ENCODE data around the gene GPX6. TPM values are rescaled to one million over a fixed set of nuclear protein-coding genes. Genes with fewer than 3 reads are reported as not detected.
"Not testable (repeated sequence)": the region's sequence is repeated elsewhere in the genome, so short reads cannot be mapped to it uniquely, and the experiment has no call there.

GPX6 gene
- total RNA-seq, 1 donor from 2014 or later, result not detected

- no peak overlapping the region for H3K27ac ChIP-seq (ENCODE audit: low read depth, low read length)
- no peak overlapping the region for H3K9ac ChIP-seq (ENCODE audit: low read depth in 1 of 3, low read length in 3 of 3)
- no peak overlapping the region for H3K4me3 ChIP-seq (ENCODE audit: low read length in 3 of 3)
- H3K36me3 ChIP-seq (ENCODE audit: control insufficient read depth in 3 of 3, insufficient read depth in 3 of 3, low read length in 3 of 3), result no peaks in the 10 kb centered on the region
- H3K27me3 ChIP-seq (ENCODE audit: control insufficient read depth in 3 of 3, insufficient read depth in 3 of 3, low read length in 3 of 3), result peaks cover 3 to 11% (median 10%) of the 10 kb centered on the region in 3 donors
- H3K4me1 ChIP-seq (ENCODE audit: control insufficient read depth in 3 of 3, insufficient read depth in 3 of 3, low read length in 3 of 3), result no peaks in the 10 kb centered on the region
- no peaks in the 10 kb centered on the region for H3K9me3 ChIP-seq (ENCODE audit: control insufficient read depth in 3 of 3, low read length in 3 of 3)
Measured at GRCh38 chr6:28486988-28487742, 28.4 kb downstream of the GPX6 start.

DNA sequence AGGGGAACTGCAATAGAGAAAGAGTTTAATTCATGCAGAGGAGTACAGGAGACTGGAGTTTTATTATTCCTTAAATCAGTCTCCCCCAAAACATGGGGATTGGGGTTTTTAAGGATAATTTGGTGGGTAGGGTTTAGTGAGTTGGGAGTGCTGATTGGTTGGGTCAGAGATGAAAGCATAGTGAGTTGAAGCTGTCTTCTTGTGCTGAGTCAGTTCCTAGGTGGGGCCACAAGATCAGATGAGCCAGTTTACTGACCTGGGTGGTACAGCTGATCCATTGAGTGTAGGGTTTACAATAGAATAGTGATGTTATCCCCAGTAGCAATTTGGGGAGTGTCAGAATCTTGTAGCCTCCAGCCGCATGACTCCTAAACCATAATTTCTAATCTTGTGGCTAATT is 29.1 kb downstream of the GPX6 start:
- Histone ChIP-seq H3K9ac (ENCODE audit: low read depth in 1 of 3, low read length in 3 of 3) (no peak overlapping the region), H3K36me3 (ENCODE audit: control insufficient read depth in 3 of 3, insufficient read depth in 3 of 3, low read length in 3 of 3) (no peaks in the 10 kb centered on the region), H3K4me3 (ENCODE audit: low read length in 3 of 3) (no peak overlapping the region), H3K9me3 (ENCODE audit: control insufficient read depth in 3 of 3, low read length in 3 of 3) (peaks cover 0 to 3% (median 0%) of the 10 kb centered on the region in 3 donors), H3K27me3 (ENCODE audit: control insufficient read depth in 3 of 3, insufficient read depth in 3 of 3, low read length in 3 of 3) (peaks cover 3 to 14% (median 11%) of the 10 kb centered on the region in 3 donors), H3K27ac (ENCODE audit: low read depth, low read length) (no peak overlapping the region), H3K4me1 (ENCODE audit: control insufficient read depth in 3 of 3, insufficient read depth in 3 of 3, low read length in 3 of 3) (no peaks in the 10 kb centered on the region)

DNA sequence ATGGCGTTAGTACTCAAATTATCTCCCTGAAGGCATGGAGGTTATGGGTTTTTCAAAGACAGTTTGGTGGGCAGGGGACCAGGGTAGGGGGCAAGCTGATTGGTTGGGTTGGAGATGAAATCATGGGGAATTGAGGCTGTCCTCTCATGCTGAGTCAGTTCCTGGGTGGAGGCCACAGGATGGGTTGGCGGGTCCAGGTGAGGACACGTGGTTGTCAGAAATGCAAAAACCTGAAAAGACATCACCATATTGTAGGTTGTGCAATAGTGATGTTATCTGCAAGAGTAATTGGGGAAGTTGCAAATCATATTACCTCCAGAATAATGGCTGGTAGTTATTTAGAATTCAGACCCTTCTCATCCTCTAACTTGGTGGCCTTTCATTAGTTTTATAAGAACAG is 30.1 kb downstream of the GPX6 start:
- H3K27ac ChIP-seq (ENCODE audit: low read depth, low read length), result no peak overlapping the region
- no peaks in the 10 kb centered on the region for H3K4me1 ChIP-seq (ENCODE audit: control insufficient read depth in 3 of 3, insufficient read depth in 3 of 3, low read length in 3 of 3)
- no peak overlapping the region for H3K9ac ChIP-seq (ENCODE audit: low read depth in 1 of 3, low read length in 3 of 3)
- H3K36me3 ChIP-seq (ENCODE audit: control insufficient read depth in 3 of 3, insufficient read depth in 3 of 3, low read length in 3 of 3), result no peaks in the 10 kb centered on the region
- H3K27me3 ChIP-seq (ENCODE audit: control insufficient read depth in 3 of 3, insufficient read depth in 3 of 3, low read length in 3 of 3), result peaks cover 3 to 17% (median 8%) of the 10 kb centered on the region in 3 donors
- peaks cover 0 to 3% (median 0%) of the 10 kb centered on the region in 3 donors for H3K9me3 ChIP-seq (ENCODE audit: control insufficient read depth in 3 of 3, low read length in 3 of 3)
- no peak overlapping the region for H3K4me3 ChIP-seq (ENCODE audit: low read length in 3 of 3)

DNA sequence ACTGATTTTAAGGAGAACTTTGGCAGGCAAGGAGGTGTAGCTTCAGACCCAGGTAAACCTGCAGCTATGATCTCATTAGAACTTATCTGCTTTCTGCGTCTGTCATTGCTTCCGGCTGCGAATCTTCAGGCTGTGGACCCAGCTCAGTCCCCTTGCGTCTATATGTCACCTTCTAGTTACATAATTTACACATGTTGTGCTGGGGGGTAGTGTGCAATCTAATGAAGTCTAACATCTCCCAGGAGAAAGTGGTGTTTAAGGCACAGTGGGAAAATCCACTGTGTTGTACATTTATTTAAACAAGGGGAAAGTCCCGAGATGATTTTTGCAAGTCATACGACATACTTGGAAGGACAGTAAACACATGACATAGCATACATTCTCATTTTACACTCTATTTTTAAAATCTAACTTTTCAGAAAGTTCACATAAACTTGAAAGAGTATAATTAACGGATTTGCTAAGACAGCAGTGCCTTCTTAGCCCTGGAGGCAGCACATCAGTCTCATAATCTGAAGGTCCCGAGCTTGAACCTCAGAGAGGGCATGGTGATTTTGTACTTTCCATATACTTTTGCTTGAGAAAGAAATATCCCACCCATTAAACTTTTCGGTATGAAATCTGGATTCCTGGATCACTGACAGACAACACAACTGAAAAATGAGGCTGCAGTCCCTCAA is 35.2 kb downstream of the GPX6 start:
- H3K27me3 ChIP-seq (ENCODE audit: control insufficient read depth in 3 of 3, insufficient read depth in 3 of 3, low read length in 3 of 3), result peaks cover 10 to 26% (median 15%) of the 10 kb centered on the region in 3 donors
- H3K9me3 ChIP-seq (ENCODE audit: control insufficient read depth in 3 of 3, low read length in 3 of 3), result peaks cover 0 to 3% (median 2%) of the 10 kb centered on the region in 3 donors
- H3K9ac ChIP-seq (ENCODE audit: low read depth in 1 of 3, low read length in 3 of 3), result no peak overlapping the region
- no peak overlapping the region for H3K27ac ChIP-seq (ENCODE audit: low read depth, low read length)
- H3K4me1 ChIP-seq (ENCODE audit: control insufficient read depth in 3 of 3, insufficient read depth in 3 of 3, low read length in 3 of 3), result no peaks in the 10 kb centered on the region
- H3K36me3 ChIP-seq (ENCODE audit: control insufficient read depth in 3 of 3, insufficient read depth in 3 of 3, low read length in 3 of 3), result no peaks in the 10 kb centered on the region
- no peak overlapping the region for H3K4me3 ChIP-seq (ENCODE audit: low read length in 3 of 3)

- H3K27me3 ChIP-seq (ENCODE audit: control insufficient read depth in 3 of 3, insufficient read depth in 3 of 3, low read length in 3 of 3), result peaks cover 12 to 32% (median 12%) of the 10 kb centered on the region in 3 donors
- no peaks in the 10 kb centered on the region for H3K36me3 ChIP-seq (ENCODE audit: control insufficient read depth in 3 of 3, insufficient read depth in 3 of 3, low read length in 3 of 3)
- no peaks in the 10 kb centered on the region for H3K4me1 ChIP-seq (ENCODE audit: control insufficient read depth in 3 of 3, insufficient read depth in 3 of 3, low read length in 3 of 3)
- H3K27ac ChIP-seq (ENCODE audit: low read depth, low read length), result no peak overlapping the region
- peaks cover 0 to 3% (median 2%) of the 10 kb centered on the region in 3 donors for H3K9me3 ChIP-seq (ENCODE audit: control insufficient read depth in 3 of 3, low read length in 3 of 3)
- no peak overlapping the region for H3K9ac ChIP-seq (ENCODE audit: low read depth in 1 of 3, low read length in 3 of 3)
- H3K4me3 ChIP-seq (ENCODE audit: low read length in 3 of 3), result no peak overlapping the region
Measured at GRCh38 chr6:28478518-28478917, 37.1 kb downstream of the GPX6 start.

DNA sequence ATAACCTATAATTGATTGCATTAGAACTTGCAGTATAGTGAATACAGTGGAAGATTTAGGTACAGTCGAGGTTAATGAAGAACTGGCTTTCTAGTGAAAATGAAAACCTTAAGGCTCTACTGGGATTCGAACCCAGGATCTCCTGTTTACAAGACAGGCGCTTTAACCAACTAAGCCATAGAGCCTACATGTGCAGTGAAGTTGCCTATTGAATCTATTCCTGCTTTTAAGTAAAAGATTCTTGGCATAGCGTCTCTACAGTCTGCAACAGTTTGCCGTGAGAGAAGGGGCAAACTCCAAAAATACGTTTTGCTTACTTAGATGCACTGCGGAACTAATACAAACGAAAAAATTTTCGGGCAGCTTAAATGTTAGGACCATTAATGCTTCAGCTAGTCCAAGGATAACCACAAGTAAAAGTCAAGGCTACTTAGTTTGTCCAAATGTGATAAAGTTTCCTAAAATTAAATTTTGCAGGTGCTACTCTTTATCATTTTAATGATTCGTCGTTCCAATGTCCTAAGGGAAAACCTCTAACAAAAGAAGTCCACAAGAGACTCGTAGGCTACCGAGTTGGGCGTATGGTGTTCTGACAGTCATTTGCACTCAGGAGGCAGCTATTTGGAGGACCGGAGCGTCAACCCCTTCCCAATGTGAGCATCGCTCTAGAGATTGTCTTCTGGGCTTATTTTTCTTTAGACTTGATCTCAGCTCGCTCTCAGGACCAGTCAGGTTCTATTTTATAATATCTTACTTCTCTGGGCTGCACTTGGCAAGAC is 41.0 kb downstream of the GPX6 start:
- peaks cover 6 to 15% (median 8%) of the 10 kb centered on the region in 3 donors for H3K27me3 ChIP-seq (ENCODE audit: control insufficient read depth in 3 of 3, insufficient read depth in 3 of 3, low read length in 3 of 3)
- H3K36me3 ChIP-seq (ENCODE audit: control insufficient read depth in 3 of 3, insufficient read depth in 3 of 3, low read length in 3 of 3), result no peaks in the 10 kb centered on the region
- no peaks in the 10 kb centered on the region for H3K4me1 ChIP-seq (ENCODE audit: control insufficient read depth in 3 of 3, insufficient read depth in 3 of 3, low read length in 3 of 3)
- H3K27ac ChIP-seq (ENCODE audit: low read depth, low read length), result no peak overlapping the region
- H3K9me3 ChIP-seq (ENCODE audit: control insufficient read depth in 3 of 3, low read length in 3 of 3), result peaks cover 0 to 2% (median 0%) of the 10 kb centered on the region in 3 donors
- H3K9ac ChIP-seq (ENCODE audit: low read depth in 1 of 3, low read length in 3 of 3), result no peak overlapping the region
- H3K4me3 ChIP-seq (ENCODE audit: low read length in 3 of 3), result no peak overlapping the region

- not testable (repeated sequence) for H3K36me3 ChIP-seq (ENCODE audit: control insufficient read depth in 3 of 3, insufficient read depth in 3 of 3, low read length in 3 of 3); H3K27ac ChIP-seq (ENCODE audit: low read depth, low read length); H3K27me3 ChIP-seq (ENCODE audit: control insufficient read depth in 3 of 3, insufficient read depth in 3 of 3, low read length in 3 of 3); H3K9ac ChIP-seq (ENCODE audit: low read depth in 1 of 3, low read length in 3 of 3); H3K9me3 ChIP-seq (ENCODE audit: control insufficient read depth in 3 of 3, low read length in 3 of 3); H3K4me1 ChIP-seq (ENCODE audit: control insufficient read depth in 3 of 3, insufficient read depth in 3 of 3, low read length in 3 of 3); H3K4me3 ChIP-seq (ENCODE audit: low read length in 3 of 3)
Measured at GRCh38 chr6:28469153-28469745, 46.3 kb downstream of the GPX6 start.

- Histone ChIP-seq H3K27me3 (ENCODE audit: control insufficient read depth in 3 of 3, insufficient read depth in 3 of 3, low read length in 3 of 3) (peaks cover 0 to 3% (median 0%) of the 10 kb centered on the region in 3 donors), H3K4me1 (ENCODE audit: control insufficient read depth in 3 of 3, insufficient read depth in 3 of 3, low read length in 3 of 3) (no peaks in the 10 kb centered on the region), H3K4me3 (ENCODE audit: low read length in 3 of 3) (no peak overlapping the region), H3K9ac (ENCODE audit: low read depth in 1 of 3, low read length in 3 of 3) (no peak overlapping the region), H3K27ac (ENCODE audit: low read depth, low read length) (no peak overlapping the region), H3K36me3 (ENCODE audit: control insufficient read depth in 3 of 3, insufficient read depth in 3 of 3, low read length in 3 of 3) (no peaks in the 10 kb centered on the region), H3K9me3 (ENCODE audit: control insufficient read depth in 3 of 3, low read length in 3 of 3) (no peaks in the 10 kb centered on the region)
Measured at GRCh38 chr6:28468056-28468455, 47.5 kb downstream of the GPX6 start.

GRCh38 chr6:28462401-28462800 is 53.2 kb downstream of the GPX6 start:
- Histone ChIP-seq H3K4me1 (ENCODE audit: control insufficient read depth in 3 of 3, insufficient read depth in 3 of 3, low read length in 3 of 3) (no peaks in the 10 kb centered on the region), H3K27ac (ENCODE audit: low read depth, low read length) (no peak overlapping the region), H3K4me3 (ENCODE audit: low read length in 3 of 3) (no peak overlapping the region), H3K36me3 (ENCODE audit: control insufficient read depth in 3 of 3, insufficient read depth in 3 of 3, low read length in 3 of 3) (no peaks in the 10 kb centered on the region), H3K27me3 (ENCODE audit: control insufficient read depth in 3 of 3, insufficient read depth in 3 of 3, low read length in 3 of 3) (peaks cover 0 to 8% (median 0%) of the 10 kb centered on the region in 3 donors), H3K9me3 (ENCODE audit: control insufficient read depth in 3 of 3, low read length in 3 of 3) (peaks cover 0 to 2% (median 0%) of the 10 kb centered on the region in 3 donors), H3K9ac (ENCODE audit: low read depth in 1 of 3, low read length in 3 of 3) (no peak overlapping the region)
